Mucosa of descending colon (tissue), 3 donors: ENCODE data around the gene MTAP. TPM values are rescaled to one million over a fixed set of nuclear protein-coding genes. Genes with fewer than 3 reads are reported as not detected.

Source experiments
- ATAC-seq: fragments of 200-7000 bp; cut with Tn5 transposase; one replicate; pipeline ENCODE4 v1.9.1; 2020; ENCODE audit warnings: mild to moderate bottlenecking, moderate library complexity
- DNase-seq, 3 donors: peaks; one replicate each; pipeline ENCODE4 v3.0.0-alpha.2; 2020
- H3K36me3 ChIP-seq: fragments of 200-600 bp; one replicate; pipeline ENCODE4 v1.8.0; 2021; ENCODE audit warnings: low read depth, mild to moderate bottlenecking
- H3K4me1 ChIP-seq: fragments of 200-600 bp; one replicate; pipeline ENCODE4 v1.8.0; 2021; ENCODE audit warnings: low read depth, mild to moderate bottlenecking
- H3K4me3 ChIP-seq: fragments of 200-600 bp; one replicate; pipeline ENCODE4 v1.8.0; 2021; ENCODE audit warnings: mild to moderate bottlenecking
- H3K9me3 ChIP-seq: fragments of 200-600 bp; one replicate; pipeline ENCODE4 v1.8.0; 2021; ENCODE audit warnings: mild to moderate bottlenecking
- CTCF ChIP-seq: fragments of 200-600 bp; IDR thresholded peaks from one replicate; pipeline ENCODE4 v1.8.0; 2022; ENCODE audit warnings: antibody characterized with exemption, mild to moderate bottlenecking
- intact Hi-C, 2 donors: fragments of 100-400 bp; cut with DNase I in 1 of 2; cut with micrococcal nuclease in 1 of 2; formaldehyde crosslinking; loops; one replicate each; pipeline versions ENCODE4 v1.11.0 to v1.11.1; 2022; cut with DNase I, micrococcal nuclease
- total RNA-seq, 3 donors: library from RNA; stranded (reverse); fragmentation: NEBNext Ultra II Directional in 2 of 3; extraction: Animal tissue kit (Norgen Biotek cat#: 25700) in 2 of 3; gene quantifications; one replicate each; pipeline versions ENCODE4 v1.2.1 to v1.2.4, GENCODE V29; 2021 to 2023
- donor health status: DM: no; HTN: no; CAD: no; lungs with moderate emphysema.
- donor health status: DM: no; HTN: no; CAD: no.
- donor health status: DM: no; HTN: yes; CAD: no.

The MTAP gene
- total RNA-seq, 3 donors from 2014 or later = 28.6 to 42.7 (median 32.4) TPM

- no peak for TF ChIP-seq CTCF
- no peak for ATAC-seq
- no peak for DNase-seq
- Histone ChIP-seq H3K4me1 (peaks cover 5% of the 10 kb centered on the region), H3K9me3 (no peaks in the 10 kb centered on the region), H3K36me3 (no peaks in the 10 kb centered on the region), H3K4me3 (no peak overlapping the region)
- intact Hi-C loops = no loop called here
Measured at GRCh38 chr9:21804791-21805190, 2.4 kb downstream of the MTAP start.

GRCh38 chr9:21806644-21807043 lies 4.2 kb downstream of the MTAP start:
- no peak overlapping the region for H3K4me3 ChIP-seq
- intact Hi-C loops = no loop called here
- H3K4me1 ChIP-seq = peaks cover 2% of the 10 kb centered on the region

GRCh38 chr9:21810388-21810787 lies 8.0 kb downstream of the MTAP start:
- no peaks in the 10 kb centered on the region for H3K4me1 ChIP-seq
- no peaks in the 10 kb centered on the region for H3K9me3 ChIP-seq
- no peak for TF ChIP-seq CTCF
- ATAC-seq = no peak
- H3K36me3 ChIP-seq = no peaks in the 10 kb centered on the region
- DNase-seq = no peak
- intact Hi-C loops = loop anchor here (5.0 to 10.0 kb wide), 3 partner anchors 427 to 644 kb away; no protein-coding TSS in a partner anchor
- H3K4me3 ChIP-seq = no peak overlapping the region

More at GRCh38 chr9:21806644-21807043, 4.2 kb downstream of the MTAP start:
- H3K36me3 ChIP-seq = no peaks in the 10 kb centered on the region
- DNase-seq (no peak), ATAC-seq (no peak)
- TF ChIP-seq CTCF = no peak
- H3K9me3 ChIP-seq = no peaks in the 10 kb centered on the region

- no peak for ATAC-seq
- Histone ChIP-seq H3K36me3 (no peaks in the 10 kb centered on the region), H3K4me1 (no peaks in the 10 kb centered on the region), H3K4me3 (no peak overlapping the region), H3K9me3 (no peaks in the 10 kb centered on the region)
- intact Hi-C loops = loop anchor here (5.0 to 10.0 kb wide), 3 partner anchors 426 to 644 kb away; no protein-coding TSS in a partner anchor
- TF ChIP-seq CTCF = no peak
- no peak for DNase-seq
Measured at GRCh38 chr9:21810881-21811280, 8.4 kb downstream of the MTAP start.

GRCh38 chr9:21811914-21812313 lies 9.5 kb downstream of the MTAP start:
- DNase-seq (no peak), ATAC-seq (no peak)
- Histone ChIP-seq H3K36me3 (no peaks in the 10 kb centered on the region), H3K4me1 (no peaks in the 10 kb centered on the region), H3K9me3 (no peaks in the 10 kb centered on the region), H3K4me3 (no peak overlapping the region)
- intact Hi-C loops = loop anchor here (5.0 to 10.0 kb wide), 3 partner anchors 425 to 643 kb away; no protein-coding TSS in a partner anchor
- no peak for TF ChIP-seq CTCF

- DNase-seq (no peak), ATAC-seq (no peak)
- intact Hi-C loops = loop anchor here (5.0 to 10.0 kb wide), 3 partner anchors 425 to 642 kb away; no protein-coding TSS in a partner anchor
- TF ChIP-seq CTCF = no peak
- H3K4me1 ChIP-seq = no peaks in the 10 kb centered on the region
- H3K4me3 ChIP-seq = no peak overlapping the region
- H3K9me3 ChIP-seq = no peaks in the 10 kb centered on the region
- no peaks in the 10 kb centered on the region for H3K36me3 ChIP-seq
Measured at GRCh38 chr9:21812415-21812814, 10.0 kb downstream of the MTAP start.
